ENCODE results near the gene ELMO1.

DNA sequence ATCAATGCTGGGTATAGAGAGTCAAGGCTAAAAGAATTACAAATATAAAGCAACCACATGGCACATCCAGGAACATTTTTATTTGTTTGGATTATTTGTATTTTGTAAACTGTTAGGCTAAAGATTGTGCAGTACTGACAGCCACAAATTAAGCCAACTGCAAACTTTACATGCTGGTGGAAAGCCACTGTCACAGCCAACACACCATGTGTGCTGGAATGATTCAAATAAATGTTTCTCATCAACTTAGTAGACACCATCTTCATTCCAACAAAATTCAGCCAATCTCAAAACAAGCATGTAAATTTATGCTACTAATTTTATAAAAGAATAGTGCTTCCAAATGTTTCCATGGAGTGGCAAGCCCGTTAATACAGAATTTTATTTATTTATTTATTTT lies 211.8 kb downstream of the ELMO1 start:
- TF ChIP-seq, protein P1, sequence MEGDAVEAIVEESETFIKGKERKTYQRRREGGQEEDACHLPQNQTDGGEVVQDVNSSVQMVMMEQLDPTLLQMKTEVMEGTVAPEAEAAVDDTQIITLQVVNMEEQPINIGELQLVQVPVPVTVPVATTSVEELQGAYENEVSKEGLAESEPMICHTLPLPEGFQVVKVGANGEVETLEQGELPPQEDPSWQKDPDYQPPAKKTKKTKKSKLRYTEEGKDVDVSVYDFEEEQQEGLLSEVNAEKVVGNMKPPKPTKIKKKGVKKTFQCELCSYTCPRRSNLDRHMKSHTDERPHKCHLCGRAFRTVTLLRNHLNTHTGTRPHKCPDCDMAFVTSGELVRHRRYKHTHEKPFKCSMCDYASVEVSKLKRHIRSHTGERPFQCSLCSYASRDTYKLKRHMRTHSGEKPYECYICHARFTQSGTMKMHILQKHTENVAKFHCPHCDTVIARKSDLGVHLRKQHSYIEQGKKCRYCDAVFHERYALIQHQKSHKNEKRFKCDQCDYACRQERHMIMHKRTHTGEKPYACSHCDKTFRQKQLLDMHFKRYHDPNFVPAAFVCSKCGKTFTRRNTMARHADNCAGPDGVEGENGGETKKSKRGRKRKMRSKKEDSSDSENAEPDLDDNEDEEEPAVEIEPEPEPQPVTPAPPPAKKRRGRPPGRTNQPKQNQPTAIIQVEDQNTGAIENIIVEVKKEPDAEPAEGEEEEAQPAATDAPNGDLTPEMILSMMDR (optimal IDR thresholded peaks at IDR 0.05 in 1 of 3, IDR thresholded peaks at IDR 0.05 in 1 of 3, conservative IDR thresholded peaks at IDR 0.05 in 1 of 3; ENCODE audit: extremely low read depth in 1 of 3, insufficient read depth in 2 of 3, low read length in 3 of 3) = no peak
- no peak for TF ChIP-seq EZH2 (IDR thresholded peaks at IDR 0.05; ENCODE audit: low read length)

All from keratinocyte (primary cell).